Suprapubic skin (tissue), 4 donors: ENCODE data around the gene TMEM245. TPM values are rescaled to one million over a fixed set of nuclear protein-coding genes. Genes with fewer than 3 reads are reported as not detected.

Experiments
- DNase-seq, 2 donors: peaks; one replicate each; pipeline ENCODE4 v3.0.0-alpha.2; 2019; ENCODE audit warnings: low spot score in 2 of 2
- H3K27ac ChIP-seq: fragments of 200-600 bp; sonication (generic); one replicate; pipeline ENCODE4 v1.5.1; 2019
- H3K27me3 ChIP-seq: fragments of 200-600 bp; sonication (generic); one replicate; pipeline ENCODE4 v1.5.1; 2019
- H3K36me3 ChIP-seq: fragments of 200-600 bp; sonication (generic); one replicate; pipeline ENCODE4 v1.5.1; 2019
- H3K4me1 ChIP-seq: fragments of 200-600 bp; sonication (generic); one replicate; pipeline ENCODE4 v1.5.1; 2019
- H3K4me3 ChIP-seq: fragments of 200-600 bp; sonication (generic); one replicate; pipeline ENCODE4 v1.5.1; 2019; ENCODE audit warnings: mild to moderate bottlenecking
- H3K9me3 ChIP-seq: fragments of 200-600 bp; sonication (generic); one replicate; pipeline ENCODE4 v1.5.1; 2019
- CTCF ChIP-seq, 2 donors: fragments of 200-600 bp in 1 of 2; fragments of 450-650 bp in 1 of 2; sonication (generic) in 1 of 2; IDR thresholded peaks; one replicate each; pipeline ENCODE4 v1.5.1; 2016 to 2019; ENCODE audit warnings: antibody characterized with exemption in 2 of 2, mild to moderate bottlenecking in 1 of 2, moderate library complexity in 1 of 2
- EP300 ChIP-seq: sonication (generic); formaldehyde crosslinking; IDR thresholded peaks from one replicate; pipeline ENCODE4 v1.6.1; 2017; ENCODE audit warnings: antibody characterized with exemption
- POLR2A ChIP-seq, 2 donors: fragments of 450-650 bp; IDR thresholded peaks; one replicate each; pipeline ENCODE4 v1.6.1; 2017; ENCODE audit warnings: antibody characterized with exemption in 2 of 2, mild to moderate bottlenecking in 2 of 2, moderate library complexity in 2 of 2
- POLR2AphosphoS5 ChIP-seq, 3 donors: sonication (generic); formaldehyde crosslinking; IDR thresholded peaks; one replicate each; pipeline ENCODE4 v1.6.1; 2017; ENCODE audit warnings: antibody characterized with exemption in 3 of 3
- WGBS: methylation state at CpG from one replicate; pipeline ENCODE4 v1.1.5; 2018; 5-methylcytosine and 5-hydroxymethylcytosine counted together
- total RNA-seq, 4 donors: library from RNA; depleted of rRNA; stranded (reverse); fragments of >200 nt; gene quantifications; one replicate each; pipeline ENCODE4 v1.1.0, GENCODE V29; 2016

The TMEM245 gene
- total RNA-seq, 4 donors from 2014 or later, result 38.6 to 58.9 (median 54.3) TPM

- peaks cover 50% of the 10 kb centered on the region for H3K4me1 ChIP-seq
- H3K27ac ChIP-seq, result no peak overlapping the region
These were observed 22.6 kb downstream of the TMEM245 start for GRCh38 chr9:109097146-109097545.

DNA sequence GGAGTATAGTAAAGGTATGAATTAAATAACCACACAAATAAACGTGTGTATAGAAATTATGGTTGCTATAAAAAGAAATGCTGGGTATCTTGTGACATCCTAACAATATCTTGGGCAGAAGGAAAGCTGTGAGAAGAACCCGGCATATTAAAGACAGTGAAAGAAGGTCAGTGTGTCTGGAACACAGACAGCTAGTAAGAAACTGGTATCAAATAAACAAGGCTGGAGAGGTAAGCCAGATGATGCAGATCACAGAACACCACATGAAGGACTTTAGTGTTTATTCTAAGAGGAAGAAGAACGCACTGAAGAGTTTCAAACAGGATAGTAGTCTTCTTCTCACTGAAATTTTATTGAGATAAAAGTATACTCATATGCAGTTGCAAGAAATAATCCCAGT is 24.4 kb downstream of the TMEM245 start:
- H3K27ac ChIP-seq, result no peak overlapping the region
- 85% methylated on average over 3 of the region's 3 CpGs for WGBS

More at GRCh38 chr9:109097146-109097545, 22.6 kb downstream of the TMEM245 start:
- Histone ChIP-seq H3K27me3 (no peaks in the 10 kb centered on the region), H3K36me3 (peaks cover 9% of the 10 kb centered on the region), H3K4me3 (no peak overlapping the region), H3K9me3 (no peaks in the 10 kb centered on the region)
- no peak for DNase-seq
- WGBS, result 93% methylated on average over 4 of the region's 4 CpGs
- TF ChIP-seq EP300 (no peak), CTCF (IDR thresholded peaks at IDR 0.05) (no peak)

GRCh38 chr9:109094268-109094667 is 25.5 kb downstream of the TMEM245 start:
- no peak overlapping the region for H3K4me3 ChIP-seq
- DNase-seq, result no peak
- peaks cover 21% of the 10 kb centered on the region for H3K4me1 ChIP-seq
- no peak for TF ChIP-seq POLR2A (IDR thresholded peaks at IDR 0.05)
- no peak for TF ChIP-seq EP300
- TF ChIP-seq CTCF (IDR thresholded peaks at IDR 0.05), result no peak
- no peak for TF ChIP-seq POLR2AphosphoS5 (IDR thresholded peaks at IDR 0.05)
- H3K9me3 ChIP-seq, result no peaks in the 10 kb centered on the region
- peaks cover 27% of the 10 kb centered on the region for H3K36me3 ChIP-seq
- H3K27me3 ChIP-seq, result no peaks in the 10 kb centered on the region
- WGBS, result 88% methylated on average over 6 of the region's 6 CpGs
- no peak overlapping the region for H3K27ac ChIP-seq

More for the DNA sequence above, 24.4 kb downstream of the TMEM245 start:
- Histone ChIP-seq H3K36me3 (peaks cover 21% of the 10 kb centered on the region), H3K4me1 (peaks cover 31% of the 10 kb centered on the region), H3K9me3 (no peaks in the 10 kb centered on the region), H3K4me3 (no peak overlapping the region), H3K27me3 (no peaks in the 10 kb centered on the region)
- TF ChIP-seq EP300 (no peak), POLR2A (IDR thresholded peaks at IDR 0.05) (no peak), CTCF (IDR thresholded peaks at IDR 0.05) (no peak), POLR2AphosphoS5 (IDR thresholded peaks at IDR 0.05) (no peak)
- DNase-seq, result no peak

GRCh38 chr9:109092587-109092986 is 27.2 kb downstream of the TMEM245 start:
- no peaks in the 10 kb centered on the region for H3K27me3 ChIP-seq
- no peak overlapping the region for H3K4me3 ChIP-seq
- peaks cover 4% of the 10 kb centered on the region for H3K4me1 ChIP-seq
- no peaks in the 10 kb centered on the region for H3K9me3 ChIP-seq
- peaks cover 42% of the 10 kb centered on the region for H3K36me3 ChIP-seq
- 82% methylated on average over 1 of the region's 1 CpG for WGBS
- H3K27ac ChIP-seq, result no peak overlapping the region
- no peak for TF ChIP-seq POLR2A (IDR thresholded peaks at IDR 0.05)
- no peak for TF ChIP-seq EP300
- no peak for TF ChIP-seq POLR2AphosphoS5 (IDR thresholded peaks at IDR 0.05)
- no peak for TF ChIP-seq CTCF (IDR thresholded peaks at IDR 0.05)
- no peak for DNase-seq

DNA sequence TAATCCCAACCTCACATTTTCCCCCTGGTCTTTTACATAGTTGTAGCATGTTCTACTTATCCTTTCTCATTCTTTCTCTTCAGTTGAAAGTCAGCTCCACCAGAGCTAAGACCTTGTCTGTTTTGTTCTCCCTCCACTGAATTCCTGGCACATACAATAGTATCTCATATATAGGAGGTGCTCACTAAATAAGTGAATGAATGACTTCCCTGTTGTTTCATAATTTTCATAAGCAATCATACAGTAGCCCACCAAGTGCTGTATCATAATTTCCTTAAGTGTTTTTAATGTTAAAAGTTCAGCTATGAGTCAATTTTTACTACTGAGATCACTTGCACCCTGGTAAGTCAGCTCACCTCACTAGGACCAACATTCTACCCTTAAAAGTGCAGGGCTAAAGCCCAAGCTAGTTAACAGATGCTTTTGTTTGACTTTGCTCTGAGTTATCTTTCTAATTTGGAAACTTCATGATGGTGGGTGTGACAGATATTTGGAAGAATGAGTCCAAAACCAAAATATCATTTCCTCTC is 27.6 kb downstream of the TMEM245 start:
- H3K36me3 ChIP-seq, result peaks cover 42% of the 10 kb centered on the region
- H3K27ac ChIP-seq, result no peak overlapping the region
- H3K27me3 ChIP-seq, result no peaks in the 10 kb centered on the region
- H3K9me3 ChIP-seq, result no peaks in the 10 kb centered on the region
- TF ChIP-seq EP300 (no peak), POLR2AphosphoS5 (IDR thresholded peaks at IDR 0.05) (no peak), CTCF (IDR thresholded peaks at IDR 0.05) (no peak), POLR2A (IDR thresholded peaks at IDR 0.05) (no peak)
- H3K4me1 ChIP-seq, result no peaks in the 10 kb centered on the region
- DNase-seq, result no peak
- no peak overlapping the region for H3K4me3 ChIP-seq
